ENCODE measurements around the gene SOX13. TPM values are rescaled to one million over a fixed set of nuclear protein-coding genes. Genes with fewer than 3 reads are reported as not detected.
A peak's percentile ranks its signal among the peaks of the same experiment; 100 is the strongest.

The SOX13 gene
- 35.6 TPM for total RNA-seq (2021; ENCODE audit: unreplicated experiment)
- 24.6 and 25.2 TPM in 2 replicates for polyA plus RNA-seq (2012)
- percentile 59 among the genes with signal in this experiment for Bru-seq, nascent RNA
- percentile 62 among the genes with signal in this experiment for BruChase-seq, experiment 1, labeled RNA remaining after a 6-hour chase
- percentile 64 among the genes with signal in this experiment for BruChase-seq, experiment 2, labeled RNA remaining after a 2-hour chase
- long read RNA-seq, partial matches to known transcripts: 6 of 19 reads
- long read RNA-seq, other reads (novel, unspliced or antisense): 13 of 19 reads

DNA sequence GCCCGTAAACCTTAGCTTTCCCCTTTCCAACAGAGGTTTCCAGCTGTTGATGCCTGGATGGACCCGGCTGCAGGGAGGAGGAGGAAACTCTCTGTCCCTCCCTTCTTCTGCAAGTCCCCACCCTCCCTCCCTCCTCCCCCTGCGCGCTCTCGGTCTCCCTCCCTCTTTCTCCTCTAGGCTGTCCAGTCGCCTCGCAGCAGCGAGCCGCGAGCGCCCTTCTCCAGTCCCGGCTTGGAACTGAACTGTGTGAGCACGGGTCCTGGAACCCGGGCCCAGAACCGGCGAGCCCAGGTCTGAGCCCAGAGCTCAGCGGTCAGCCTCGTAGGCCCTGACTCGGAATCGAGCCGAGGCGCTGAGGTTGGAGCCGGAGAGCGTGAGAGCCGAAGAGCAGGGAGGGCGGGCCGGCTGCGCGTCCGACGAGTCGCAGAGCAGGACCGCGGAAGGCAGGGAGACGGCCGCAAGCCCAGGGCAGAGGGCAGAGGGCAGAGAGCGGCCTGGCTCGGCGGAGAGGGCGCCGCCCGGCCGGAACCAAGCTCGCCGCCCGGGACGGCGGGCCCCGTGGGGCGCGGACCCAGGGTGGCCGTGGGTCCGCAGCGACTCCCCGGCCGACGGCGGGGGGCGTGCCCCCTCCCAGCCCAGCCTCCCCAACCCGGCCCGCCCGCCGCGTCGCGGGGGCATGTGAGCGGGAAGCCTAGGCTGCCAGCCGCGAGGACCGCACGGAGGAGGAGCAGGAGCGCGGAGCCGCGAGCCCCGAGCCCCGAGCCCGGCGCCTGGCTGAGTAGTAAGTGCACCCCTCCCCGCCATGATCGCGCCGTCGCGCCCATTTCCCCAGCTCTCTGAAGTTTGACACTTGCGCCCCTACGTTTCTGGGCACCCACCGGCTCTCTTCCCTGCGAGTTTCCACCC, at the start of gene SOX13:
Gene SOX13 (plus strand): TSS at position 185 of the 906 bp plus-strand sequence. CDS start 39,801 bp downstream, outside the sequence.
- no TSS peak for BruUV-seq (replicated peaks)

More for the DNA sequence above, at the start of gene SOX13:
- TF ChIP-seq, protein P1, sequence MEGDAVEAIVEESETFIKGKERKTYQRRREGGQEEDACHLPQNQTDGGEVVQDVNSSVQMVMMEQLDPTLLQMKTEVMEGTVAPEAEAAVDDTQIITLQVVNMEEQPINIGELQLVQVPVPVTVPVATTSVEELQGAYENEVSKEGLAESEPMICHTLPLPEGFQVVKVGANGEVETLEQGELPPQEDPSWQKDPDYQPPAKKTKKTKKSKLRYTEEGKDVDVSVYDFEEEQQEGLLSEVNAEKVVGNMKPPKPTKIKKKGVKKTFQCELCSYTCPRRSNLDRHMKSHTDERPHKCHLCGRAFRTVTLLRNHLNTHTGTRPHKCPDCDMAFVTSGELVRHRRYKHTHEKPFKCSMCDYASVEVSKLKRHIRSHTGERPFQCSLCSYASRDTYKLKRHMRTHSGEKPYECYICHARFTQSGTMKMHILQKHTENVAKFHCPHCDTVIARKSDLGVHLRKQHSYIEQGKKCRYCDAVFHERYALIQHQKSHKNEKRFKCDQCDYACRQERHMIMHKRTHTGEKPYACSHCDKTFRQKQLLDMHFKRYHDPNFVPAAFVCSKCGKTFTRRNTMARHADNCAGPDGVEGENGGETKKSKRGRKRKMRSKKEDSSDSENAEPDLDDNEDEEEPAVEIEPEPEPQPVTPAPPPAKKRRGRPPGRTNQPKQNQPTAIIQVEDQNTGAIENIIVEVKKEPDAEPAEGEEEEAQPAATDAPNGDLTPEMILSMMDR (IDR thresholded peaks at IDR 0.05 in 2 of 3, conservative IDR thresholded peaks at IDR 0.05 in 1 of 3; ENCODE audit: borderline replicate concordance in 1 of 3, insufficient read depth in 1 of 3, low read depth in 2 of 3, low read length in 2 of 3): peak in 2 of 3 experiments; percentile 16 to 18; a peak in 1 of 6 replicates
- TF ChIP-seq TCF7L2 (IDR thresholded peaks at IDR 0.05; ENCODE audit: borderline replicate concordance, extremely low read depth, insufficient read depth, insufficient read length) (no peak), POLR2A (IDR thresholded peaks at IDR 0.05; ENCODE audit: borderline replicate concordance, extremely low read depth, insufficient read depth, insufficient read length) (peak; percentile 95), ZFX (IDR thresholded peaks at IDR 0.05) (peak; percentile 65; the same call in 1 of the 2 replicates), POLR2AphosphoS5 (IDR thresholded peaks at IDR 0.05; ENCODE audit: low read depth, low read length) (peak; percentile 99), YY1 (IDR thresholded peaks at IDR 0.05; ENCODE audit: extremely low read depth, insufficient replicate concordance, low read depth, low read length) (peak; percentile 30)
- TF ChIP-seq, protein P2, sequence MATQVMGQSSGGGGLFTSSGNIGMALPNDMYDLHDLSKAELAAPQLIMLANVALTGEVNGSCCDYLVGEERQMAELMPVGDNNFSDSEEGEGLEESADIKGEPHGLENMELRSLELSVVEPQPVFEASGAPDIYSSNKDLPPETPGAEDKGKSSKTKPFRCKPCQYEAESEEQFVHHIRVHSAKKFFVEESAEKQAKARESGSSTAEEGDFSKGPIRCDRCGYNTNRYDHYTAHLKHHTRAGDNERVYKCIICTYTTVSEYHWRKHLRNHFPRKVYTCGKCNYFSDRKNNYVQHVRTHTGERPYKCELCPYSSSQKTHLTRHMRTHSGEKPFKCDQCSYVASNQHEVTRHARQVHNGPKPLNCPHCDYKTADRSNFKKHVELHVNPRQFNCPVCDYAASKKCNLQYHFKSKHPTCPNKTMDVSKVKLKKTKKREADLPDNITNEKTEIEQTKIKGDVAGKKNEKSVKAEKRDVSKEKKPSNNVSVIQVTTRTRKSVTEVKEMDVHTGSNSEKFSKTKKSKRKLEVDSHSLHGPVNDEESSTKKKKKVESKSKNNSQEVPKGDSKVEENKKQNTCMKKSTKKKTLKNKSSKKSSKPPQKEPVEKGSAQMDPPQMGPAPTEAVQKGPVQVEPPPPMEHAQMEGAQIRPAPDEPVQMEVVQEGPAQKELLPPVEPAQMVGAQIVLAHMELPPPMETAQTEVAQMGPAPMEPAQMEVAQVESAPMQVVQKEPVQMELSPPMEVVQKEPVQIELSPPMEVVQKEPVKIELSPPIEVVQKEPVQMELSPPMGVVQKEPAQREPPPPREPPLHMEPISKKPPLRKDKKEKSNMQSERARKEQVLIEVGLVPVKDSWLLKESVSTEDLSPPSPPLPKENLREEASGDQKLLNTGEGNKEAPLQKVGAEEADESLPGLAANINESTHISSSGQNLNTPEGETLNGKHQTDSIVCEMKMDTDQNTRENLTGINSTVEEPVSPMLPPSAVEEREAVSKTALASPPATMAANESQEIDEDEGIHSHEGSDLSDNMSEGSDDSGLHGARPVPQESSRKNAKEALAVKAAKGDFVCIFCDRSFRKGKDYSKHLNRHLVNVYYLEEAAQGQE (IDR thresholded peaks at IDR 0.05; ENCODE audit: low read depth): no peak
- H4K20me1 ChIP-seq (ENCODE audit: insufficient read depth): no peaks in the 10 kb centered on the region
- peak within 1 kb of the TSS; percentile 91 for H3K27ac ChIP-seq (ENCODE audit: low read depth, low read length)
- H3K4me1 ChIP-seq (ENCODE audit: control insufficient read depth in 1 of 2, insufficient read depth in 2 of 2, low read length in 2 of 2): peaks cover 11 to 32% of the 10 kb centered on the region in 2 experiments
- peak within 1 kb of the TSS; percentile 100 for H3K4me2 ChIP-seq (ENCODE audit: low read length)
- RAD21 ChIA-PET (ENCODE audit: low non-redundant PET in 1 of 2, low total read pairs in 2 of 2, uncharacterized antibody in 2 of 2, unreplicated experiment in 2 of 2): interaction anchor here (0.7 to 1.7 kb wide), 2 partner anchors 20 to 54 kb away, joined by 3 to 4 read pairs; no protein-coding TSS in a partner anchor
- CTCF ChIA-PET: interaction anchor here (0.6 to 1.3 kb wide), 5 partner anchors 11 to 202 kb away, joined by 3 to 13 read pairs (median 4); no protein-coding TSS in a partner anchor
- H3K79me2 ChIP-seq (ENCODE audit: insufficient read depth, low read length): peaks cover 43% of the 10 kb centered on the region; the same call in 1 of the 2 replicates
- ATAC-seq (peak; percentile 86), DNase-seq (ENCODE audit: low read depth, low spot score) (peak; percentile 79)
- no peaks in the 10 kb centered on the region for H3K9me3 ChIP-seq (ENCODE audit: control insufficient read depth in 1 of 2, insufficient read depth in 1 of 2, low read depth in 1 of 2, low read length in 2 of 2)
- POLR2A ChIA-PET: interaction anchor here (0.5 to 1.6 kb wide), 11 partner anchors 8 to 208 kb away, joined by 3 to 8 read pairs (median 4); no protein-coding TSS in a partner anchor
- H3K27me3 ChIP-seq (ENCODE audit: insufficient read depth, low read length): no peaks in the 10 kb centered on the region
- H3K9me2 ChIP-seq (ENCODE audit: insufficient read depth): no peaks in the 10 kb centered on the region
- peak within 1 kb of the TSS; percentile 71 for H2AFZ ChIP-seq (ENCODE audit: low read depth, low read length, poor library complexity, severe bottlenecking)
- peak within 1 kb of the TSS; percentile 74 to 77 for H3K4me3 ChIP-seq (replicated peaks in 1 of 2; ENCODE audit: low read depth in 1 of 2, low read length in 2 of 2)
- intact Hi-C loops (cut with micrococcal nuclease): loop anchor here (2.0 to 5.0 kb wide), 2 partner anchors 54 to 201 kb away; no protein-coding TSS in a partner anchor
- peak within 1 kb of the TSS; percentile 80 for H3K9ac ChIP-seq (ENCODE audit: low read length)
- no peaks in the 10 kb centered on the region for H3K36me3 ChIP-seq (ENCODE audit: control insufficient read depth in 1 of 2, insufficient read depth in 2 of 2, low read length in 2 of 2)
